HG03575 (cell line): Measurements from ENCODE around the gene MUC5AC.
"Not testable (repeated sequence)": the region's sequence is repeated elsewhere in the genome, so short reads cannot be mapped to it uniquely, and the experiment has no call there.

Source experiments
- ATAC-seq: cut with Tn5 transposase; IDR thresholded peaks from one replicate; pipeline ENCODE4 v1.9.1; 2021; ENCODE audit not compliant: unreplicated experiment, insufficient number of reproducible peaks, low FRiP score; ENCODE audit errors: extremely low read depth

The MUC5AC gene, protein sequence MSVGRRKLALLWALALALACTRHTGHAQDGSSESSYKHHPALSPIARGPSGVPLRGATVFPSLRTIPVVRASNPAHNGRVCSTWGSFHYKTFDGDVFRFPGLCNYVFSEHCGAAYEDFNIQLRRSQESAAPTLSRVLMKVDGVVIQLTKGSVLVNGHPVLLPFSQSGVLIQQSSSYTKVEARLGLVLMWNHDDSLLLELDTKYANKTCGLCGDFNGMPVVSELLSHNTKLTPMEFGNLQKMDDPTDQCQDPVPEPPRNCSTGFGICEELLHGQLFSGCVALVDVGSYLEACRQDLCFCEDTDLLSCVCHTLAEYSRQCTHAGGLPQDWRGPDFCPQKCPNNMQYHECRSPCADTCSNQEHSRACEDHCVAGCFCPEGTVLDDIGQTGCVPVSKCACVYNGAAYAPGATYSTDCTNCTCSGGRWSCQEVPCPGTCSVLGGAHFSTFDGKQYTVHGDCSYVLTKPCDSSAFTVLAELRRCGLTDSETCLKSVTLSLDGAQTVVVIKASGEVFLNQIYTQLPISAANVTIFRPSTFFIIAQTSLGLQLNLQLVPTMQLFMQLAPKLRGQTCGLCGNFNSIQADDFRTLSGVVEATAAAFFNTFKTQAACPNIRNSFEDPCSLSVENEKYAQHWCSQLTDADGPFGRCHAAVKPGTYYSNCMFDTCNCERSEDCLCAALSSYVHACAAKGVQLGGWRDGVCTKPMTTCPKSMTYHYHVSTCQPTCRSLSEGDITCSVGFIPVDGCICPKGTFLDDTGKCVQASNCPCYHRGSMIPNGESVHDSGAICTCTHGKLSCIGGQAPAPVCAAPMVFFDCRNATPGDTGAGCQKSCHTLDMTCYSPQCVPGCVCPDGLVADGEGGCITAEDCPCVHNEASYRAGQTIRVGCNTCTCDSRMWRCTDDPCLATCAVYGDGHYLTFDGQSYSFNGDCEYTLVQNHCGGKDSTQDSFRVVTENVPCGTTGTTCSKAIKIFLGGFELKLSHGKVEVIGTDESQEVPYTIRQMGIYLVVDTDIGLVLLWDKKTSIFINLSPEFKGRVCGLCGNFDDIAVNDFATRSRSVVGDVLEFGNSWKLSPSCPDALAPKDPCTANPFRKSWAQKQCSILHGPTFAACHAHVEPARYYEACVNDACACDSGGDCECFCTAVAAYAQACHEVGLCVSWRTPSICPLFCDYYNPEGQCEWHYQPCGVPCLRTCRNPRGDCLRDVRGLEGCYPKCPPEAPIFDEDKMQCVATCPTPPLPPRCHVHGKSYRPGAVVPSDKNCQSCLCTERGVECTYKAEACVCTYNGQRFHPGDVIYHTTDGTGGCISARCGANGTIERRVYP (N-terminal part only)

DNA sequence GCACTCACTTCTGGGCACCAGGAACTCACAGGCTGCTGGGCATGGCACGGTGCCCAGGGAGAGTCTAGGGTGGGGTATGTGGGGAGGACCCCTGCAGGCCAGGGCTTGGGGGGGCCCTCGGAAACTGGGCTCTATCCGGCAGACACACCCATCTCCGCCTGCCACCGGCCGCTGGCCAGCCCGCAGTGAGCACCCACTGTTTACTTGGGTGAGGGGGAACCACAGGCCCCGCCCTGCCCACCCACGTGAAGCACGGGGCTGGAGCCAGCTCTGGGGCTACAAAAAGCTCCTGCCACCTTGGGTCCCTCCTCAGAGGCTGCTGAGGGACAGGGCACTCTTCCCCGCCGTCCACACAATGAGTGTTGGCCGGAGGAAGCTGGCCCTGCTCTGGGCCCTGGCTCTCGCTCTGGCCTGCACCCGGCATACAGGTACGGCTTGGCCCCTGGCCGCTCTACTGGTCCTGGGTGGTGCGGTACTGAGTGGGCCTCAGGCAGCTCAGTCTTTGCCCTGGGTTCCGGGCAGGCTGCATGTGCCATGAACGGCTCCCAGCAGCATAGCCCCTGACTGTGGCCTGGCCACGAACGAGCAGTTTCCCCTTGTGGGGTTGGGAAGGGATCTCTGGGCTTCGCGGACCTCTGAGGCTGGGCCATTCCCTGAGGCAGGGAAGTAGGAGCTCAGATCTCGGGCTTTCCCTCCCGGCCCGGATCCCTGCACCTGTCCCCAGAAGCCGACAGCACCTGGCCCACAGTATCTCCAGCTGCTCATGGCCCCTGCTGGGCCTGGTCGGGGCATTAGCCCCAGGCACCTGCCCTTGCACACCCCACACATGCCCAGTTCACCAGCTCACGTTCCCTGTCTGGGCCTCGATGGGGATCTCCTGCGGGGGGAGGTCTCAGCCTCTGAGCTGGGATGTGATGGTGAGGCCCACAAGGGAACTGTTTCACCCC is at the start of gene MUC5AC:
MUC5AC (plus strand) TSS at position 309 of the 947 bp plus-strand sequence; CDS start at position 356, 47 bp downstream.
- ATAC-seq: no peak

DNA sequence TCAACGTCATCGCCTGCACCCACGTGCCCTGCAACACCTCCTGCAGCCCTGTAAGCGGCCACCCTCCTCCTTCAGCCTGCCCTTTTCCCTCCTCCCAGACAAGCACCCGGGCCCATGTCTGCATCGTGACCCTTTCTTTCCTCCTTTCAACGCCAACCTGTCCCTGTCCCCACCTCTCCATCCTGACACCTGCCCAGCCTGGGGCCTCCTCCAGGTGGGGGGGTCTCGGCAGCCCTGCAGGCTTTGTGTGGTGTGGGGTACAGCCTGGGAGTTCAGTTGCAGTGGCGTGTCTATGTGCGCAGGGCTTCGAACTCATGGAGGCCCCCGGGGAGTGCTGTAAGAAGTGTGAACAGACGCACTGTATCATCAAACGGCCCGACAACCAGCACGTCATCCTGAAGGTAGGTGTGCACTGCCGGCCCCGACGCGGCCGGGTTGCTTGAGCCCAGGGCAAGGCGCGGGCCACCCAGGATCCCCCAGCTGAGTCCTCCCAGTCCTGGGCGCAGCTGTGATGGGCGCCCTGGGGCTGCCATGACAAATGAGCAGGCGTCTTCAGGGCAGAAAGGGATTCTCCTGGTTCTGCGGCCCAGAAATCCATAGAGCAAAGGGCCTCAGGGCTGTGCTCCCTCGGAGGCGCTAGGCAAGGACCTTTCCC is 49.4 kb upstream of the MUC5AC start:
- no peak for ATAC-seq

DNA sequence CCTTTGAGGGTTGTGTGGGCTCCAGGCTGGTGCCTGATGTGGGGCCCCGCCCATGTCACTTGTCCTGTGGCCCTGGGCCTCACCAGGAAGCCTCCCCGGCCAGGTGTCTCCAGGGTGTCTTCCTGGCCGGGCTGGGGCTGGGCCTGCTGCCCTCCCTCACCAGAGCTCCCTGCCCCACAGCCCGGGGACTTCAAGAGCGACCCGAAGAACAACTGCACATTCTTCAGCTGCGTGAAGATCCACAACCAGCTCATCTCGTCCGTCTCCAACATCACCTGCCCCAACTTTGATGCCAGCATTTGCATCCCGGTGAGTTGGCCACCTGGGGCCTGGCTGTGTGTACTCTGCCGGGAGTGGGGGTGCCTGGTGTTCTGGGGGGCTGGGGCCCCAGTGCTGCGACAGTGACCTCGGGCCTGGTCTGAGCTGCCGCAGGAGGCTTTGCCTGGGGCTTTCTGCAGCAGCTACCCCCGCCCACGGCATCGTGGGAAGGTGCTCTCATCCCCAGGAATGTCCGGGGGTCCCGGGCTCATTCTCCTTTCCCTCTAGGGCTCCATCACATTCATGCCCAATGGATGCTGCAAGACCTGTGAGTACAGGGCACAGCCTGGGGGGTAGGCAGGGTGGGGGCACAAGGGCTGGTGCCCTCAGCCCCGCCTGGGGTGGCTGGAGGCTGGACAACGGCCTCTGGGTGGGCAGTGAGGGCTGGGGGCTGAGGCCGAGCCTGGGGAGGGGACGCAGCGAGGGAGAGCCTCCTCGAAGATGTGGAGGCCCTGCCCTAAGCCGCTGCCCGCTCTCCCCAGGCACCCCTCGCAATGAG is 48.4 kb upstream of the MUC5AC start:
- no peak for ATAC-seq

DNA sequence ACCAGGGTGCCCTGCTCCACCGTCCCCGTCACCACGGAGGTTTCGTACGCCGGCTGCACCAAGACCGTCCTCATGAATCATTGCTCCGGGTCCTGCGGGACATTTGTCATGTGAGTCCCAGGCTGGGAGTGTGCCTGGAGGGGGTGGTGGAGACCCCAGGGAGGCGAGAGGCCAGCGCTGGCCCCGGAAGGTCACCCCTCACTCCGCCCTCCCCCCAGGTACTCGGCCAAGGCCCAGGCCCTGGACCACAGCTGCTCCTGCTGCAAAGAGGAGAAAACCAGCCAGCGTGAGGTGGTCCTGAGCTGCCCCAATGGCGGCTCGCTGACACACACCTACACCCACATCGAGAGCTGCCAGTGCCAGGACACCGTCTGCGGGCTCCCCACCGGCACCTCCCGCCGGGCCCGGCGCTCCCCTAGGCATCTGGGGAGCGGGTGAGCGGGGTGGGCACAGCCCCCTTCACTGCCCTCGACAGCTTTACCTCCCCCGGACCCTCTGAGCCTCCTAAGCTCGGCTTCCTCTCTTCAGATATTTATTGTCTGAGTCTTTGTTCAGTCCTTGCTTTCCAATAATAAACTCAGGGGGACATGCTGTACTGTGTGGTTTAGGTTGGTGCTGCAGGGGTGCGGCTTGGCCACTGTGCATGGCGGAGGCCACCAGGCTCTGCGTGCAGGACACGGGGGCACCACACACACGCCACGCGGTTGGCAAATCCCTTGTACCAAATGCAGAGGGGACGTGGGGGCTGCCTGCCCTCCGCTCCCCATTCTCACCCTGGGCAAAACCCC is 47.6 kb upstream of the MUC5AC start:
- ATAC-seq: no peak

DNA sequence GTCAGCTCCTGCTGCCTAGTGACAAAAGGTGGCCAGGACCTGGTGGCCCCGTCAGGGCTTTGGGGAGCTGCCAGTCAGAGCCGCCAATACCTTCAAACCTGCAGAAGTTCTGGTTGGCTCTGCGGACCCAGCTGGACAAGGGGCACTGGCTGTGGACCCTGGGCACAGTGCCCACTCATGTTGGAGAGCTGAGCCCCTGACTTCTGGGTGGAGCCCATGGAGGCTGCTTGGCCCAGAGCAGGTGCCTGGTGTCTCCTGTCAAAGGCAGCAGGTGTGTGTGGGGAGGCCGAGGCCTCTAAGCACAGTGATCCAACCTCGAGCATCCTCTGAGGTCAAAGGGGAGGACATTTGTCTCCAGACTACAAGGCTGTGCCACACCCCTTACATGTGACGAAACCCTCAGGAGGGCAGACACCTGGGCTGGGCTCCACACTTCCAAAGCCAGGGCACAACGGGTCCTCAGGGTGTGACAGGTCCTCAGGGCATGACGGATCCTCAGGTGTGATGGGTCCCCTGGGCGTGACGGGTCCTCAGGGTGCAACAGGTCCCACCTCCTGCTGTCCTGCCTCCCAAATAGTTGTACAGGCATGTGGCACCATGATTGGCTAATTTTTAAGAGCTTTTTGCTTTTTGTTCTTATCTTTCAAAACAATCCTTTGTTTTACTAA is 46.1 kb upstream of the MUC5AC start:
- ATAC-seq: no peak

DNA sequence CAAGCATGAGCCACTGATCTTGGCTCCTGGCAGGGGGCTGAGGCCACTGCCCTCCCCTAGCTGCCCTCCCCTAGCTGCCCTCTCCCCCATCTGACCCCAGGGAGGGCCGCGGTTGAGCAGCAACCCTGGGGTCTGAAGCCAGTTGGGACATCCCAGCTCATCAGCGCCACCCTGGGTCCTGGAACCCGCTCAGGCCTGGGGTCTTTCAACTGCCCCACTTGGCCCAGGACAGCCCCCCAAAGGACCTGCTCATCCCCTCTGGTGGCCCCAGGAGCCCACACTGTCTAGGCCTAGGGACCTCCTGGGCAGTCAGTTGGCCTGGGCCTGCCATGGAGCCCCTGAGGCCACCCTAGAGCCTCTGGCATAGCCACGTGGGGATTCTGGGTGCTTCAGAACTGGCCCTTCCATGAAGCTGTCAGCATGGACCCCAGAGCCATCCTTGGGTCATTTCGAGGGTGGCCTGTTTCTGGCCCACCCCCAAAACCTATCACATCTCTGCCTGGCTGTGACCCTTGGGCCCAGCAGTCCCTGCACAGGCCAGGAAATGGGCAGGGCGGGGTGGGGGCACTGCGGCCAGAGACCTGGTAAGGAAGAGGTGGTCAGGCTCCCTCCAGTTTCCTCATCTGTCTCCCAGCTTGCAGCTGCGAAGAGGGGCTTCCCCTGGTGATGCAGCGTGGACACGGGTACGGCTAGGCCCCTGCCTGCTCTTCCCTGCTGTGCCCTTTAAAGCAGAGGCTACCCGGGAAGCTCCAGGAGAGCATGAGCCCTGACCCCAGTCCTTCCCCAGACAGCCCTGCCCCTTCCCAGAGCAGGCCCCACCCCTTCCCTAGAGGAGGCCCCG is 45.2 kb upstream of the MUC5AC start:
- ATAC-seq: no peak

DNA sequence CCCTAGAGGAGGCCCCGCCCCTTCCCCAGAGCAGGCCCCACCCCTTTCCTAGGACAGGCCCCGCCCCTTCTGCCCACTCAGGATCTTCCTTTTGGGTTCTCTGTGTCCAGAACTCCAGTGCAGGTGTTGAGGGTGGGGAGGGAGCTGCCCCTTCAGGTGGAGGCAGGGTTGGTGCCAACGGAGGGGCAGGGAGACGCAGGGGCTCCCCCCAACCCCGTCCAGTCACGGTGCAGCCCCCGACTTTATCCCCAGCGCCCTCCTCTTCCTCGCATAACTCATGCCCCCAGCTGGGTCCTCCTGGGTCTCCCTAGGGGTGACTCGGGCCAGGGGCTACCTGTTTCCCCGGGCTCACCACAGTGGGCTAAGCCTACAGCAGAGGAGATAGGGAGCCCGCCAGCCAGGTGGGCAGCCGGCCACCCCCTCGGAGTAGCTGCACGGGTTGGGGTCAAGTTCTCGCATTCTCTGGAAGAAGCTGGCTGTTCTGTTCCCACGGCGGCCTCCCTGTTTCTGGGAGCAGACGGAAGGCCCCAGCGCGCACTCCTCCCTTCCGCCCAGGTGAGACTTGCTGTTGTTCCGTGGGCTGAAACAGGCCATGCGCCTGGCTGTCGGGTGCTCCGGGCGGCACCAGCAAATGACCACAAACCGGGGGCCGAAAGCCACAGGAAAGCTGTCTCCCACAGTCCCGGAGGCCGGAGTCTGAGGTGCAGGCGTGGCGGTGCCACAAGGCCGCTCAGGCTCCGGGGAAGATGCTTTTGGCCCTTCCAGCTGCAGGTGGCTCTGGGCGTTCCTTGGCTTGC is 44.1 kb upstream of the MUC5AC start:
- no peak for ATAC-seq

DNA sequence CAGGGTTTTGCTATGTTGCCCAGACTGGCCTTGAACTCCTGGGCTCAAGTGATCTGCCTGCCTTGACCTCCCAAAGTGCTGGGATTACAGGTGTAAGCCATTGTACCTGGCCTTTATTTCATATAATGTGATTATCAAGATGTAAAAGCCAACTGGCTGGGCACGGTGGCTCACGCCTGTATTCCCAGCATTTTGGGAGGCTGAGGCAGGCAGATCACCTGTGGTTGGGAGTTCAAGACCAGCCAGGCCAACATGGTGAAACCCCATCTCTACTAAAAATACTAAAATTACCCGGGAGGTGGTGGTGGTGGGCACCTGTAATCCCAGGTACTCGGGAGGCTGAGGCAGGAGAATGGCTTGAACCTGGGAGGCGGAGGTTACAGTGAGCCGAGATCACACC is 42.5 kb upstream of the MUC5AC start:
- not testable (repeated sequence) for ATAC-seq

DNA sequence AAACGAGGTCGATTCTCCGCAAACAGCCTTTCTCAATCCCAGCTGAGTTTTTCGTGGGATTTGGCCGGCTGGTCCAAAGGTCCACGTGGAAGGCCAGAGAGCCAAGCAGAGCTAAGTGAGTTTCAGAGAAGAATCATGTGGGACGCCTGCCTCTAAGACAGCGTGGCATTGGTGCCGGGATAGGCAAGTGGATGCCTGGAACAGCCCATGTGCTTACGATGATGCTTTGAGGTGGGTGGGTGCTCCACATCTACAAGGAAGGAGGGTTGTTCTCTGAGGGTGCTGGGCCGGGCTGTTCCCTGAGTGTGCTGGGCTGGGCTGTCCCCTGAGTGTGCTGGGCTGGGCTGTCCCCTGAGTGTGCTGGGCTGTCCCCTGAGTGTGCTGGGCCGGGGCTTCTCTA is 41.6 kb upstream of the MUC5AC start:
- ATAC-seq: no peak

DNA sequence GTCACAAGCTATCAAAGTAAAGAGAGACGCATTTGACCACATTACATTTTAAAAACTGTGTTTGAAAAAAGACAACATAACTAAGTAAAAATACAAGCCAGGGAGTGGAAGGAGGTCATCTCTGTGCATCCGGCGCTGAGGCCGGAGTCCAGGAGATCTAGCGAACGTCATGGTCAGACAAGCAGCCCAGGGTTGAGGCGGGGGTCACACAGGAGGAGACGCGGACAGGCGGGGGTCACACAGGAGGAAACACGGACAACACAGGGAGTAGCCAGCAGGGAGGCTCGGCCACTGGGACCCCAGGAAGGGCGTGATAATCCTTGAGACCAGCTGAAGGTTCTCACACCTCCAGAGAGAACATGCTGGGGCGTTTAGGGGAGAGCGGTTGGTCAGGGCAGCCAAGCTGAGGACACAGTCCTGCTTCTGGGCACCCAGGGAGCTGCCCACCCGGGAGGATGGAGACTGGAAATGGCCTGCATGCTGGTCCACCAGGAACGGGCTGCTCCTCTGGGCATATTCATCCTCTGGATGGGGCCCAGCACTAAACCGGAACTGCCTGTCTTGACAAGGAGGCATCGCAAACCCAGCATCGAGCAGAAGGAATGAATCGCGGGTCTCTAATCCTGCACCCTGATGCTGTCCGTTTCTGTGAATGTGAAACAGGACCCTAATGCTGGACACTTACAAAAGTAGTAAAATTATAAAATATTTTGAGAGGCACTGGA is 40.9 kb upstream of the MUC5AC start:
- no peak for ATAC-seq

DNA sequence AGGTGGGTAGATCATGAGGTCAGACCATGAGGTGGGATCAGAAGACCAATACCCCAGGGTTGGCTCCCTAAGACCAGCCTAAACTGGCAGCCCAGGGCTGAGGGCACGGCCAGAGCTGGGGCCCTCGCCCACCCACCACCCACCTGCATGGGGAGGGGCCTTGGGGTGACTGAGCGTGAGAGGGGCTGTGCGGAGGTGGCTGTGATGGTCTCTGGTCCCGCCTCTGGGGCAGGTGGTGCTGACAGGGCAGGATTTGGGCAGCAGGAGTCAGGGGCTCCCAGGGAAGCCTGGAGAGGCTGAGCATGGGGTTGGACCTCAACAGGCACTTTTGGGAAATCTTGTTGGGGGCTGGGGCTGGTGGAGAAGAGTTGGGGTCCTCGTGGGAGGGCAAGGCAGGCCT is 39.8 kb upstream of the MUC5AC start:
- no peak for ATAC-seq

DNA sequence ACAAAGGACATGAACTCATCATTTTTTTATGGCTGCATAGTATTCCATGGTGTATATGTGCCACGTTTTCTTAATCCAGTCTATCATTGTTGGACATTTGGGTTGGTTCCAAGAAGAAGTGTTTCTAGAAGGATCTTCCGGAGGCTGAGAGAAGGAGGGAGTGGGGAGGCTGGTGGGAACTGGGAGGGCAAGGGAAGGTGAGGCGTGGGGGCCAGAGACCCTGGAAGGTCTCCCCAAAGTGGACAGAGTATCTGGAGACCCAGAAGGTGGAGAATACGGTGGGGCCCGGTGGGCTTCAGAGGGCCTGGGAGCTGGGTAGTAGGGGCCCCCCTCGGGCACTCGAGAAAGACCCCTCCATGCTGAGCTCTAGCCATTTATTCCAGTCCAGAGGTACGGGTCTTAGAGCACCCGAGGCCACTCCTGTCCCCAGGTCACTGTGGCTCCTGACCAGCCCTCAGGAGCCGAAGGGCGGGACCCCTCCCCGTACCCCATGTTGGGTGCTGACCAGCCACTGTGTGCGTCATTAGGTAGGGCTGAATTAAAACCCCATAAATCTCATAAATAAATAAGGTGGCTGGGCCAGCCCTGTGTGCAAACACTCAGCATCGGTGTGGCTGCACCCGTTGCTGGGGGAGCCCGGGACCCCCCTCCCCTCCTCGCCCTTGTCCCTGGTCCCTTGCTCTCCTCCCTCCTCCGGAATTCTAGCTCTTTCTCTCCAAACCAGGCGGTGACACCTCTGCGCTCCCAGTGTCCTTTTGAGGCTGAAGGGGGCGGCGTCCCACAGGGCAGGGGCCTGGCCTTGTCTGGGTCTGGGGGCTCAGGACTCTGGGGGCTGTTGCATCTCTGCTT is 38.8 kb upstream of the MUC5AC start:
- no peak for ATAC-seq
